HG03469 (cell line): ENCODE data around the gene CTBP1.

Experiments used
- ATAC-seq: cut with Tn5 transposase; IDR thresholded peaks from one replicate; pipeline ENCODE4 v1.9.1; 2021; ENCODE audit warnings: mild to moderate bottlenecking, moderate library complexity, moderate number of reproducible peaks; ENCODE audit not compliant: unreplicated experiment

The CTBP1 gene

GRCh38 chr4:1250921-1251772, 2.2 kb upstream of the CTBP1 start:
- ATAC-seq, result no peak

- ATAC-seq, result no peak
Observed at GRCh38 chr4:1250527-1250812, 1.5 kb upstream of the CTBP1 start.

GRCh38 chr4:1249731-1250526, 999 bp upstream of the CTBP1 start:
- ATAC-seq, result no peak

- ATAC-seq, result peak; percentile 36
Observed at GRCh38 chr4:1249148-1249730, 309 bp upstream of the CTBP1 start.

GRCh38 chr4:1247864-1248244, 1.1 kb downstream of the CTBP1 start:
- peak; percentile 1 for ATAC-seq

- ATAC-seq, result no peak
Observed at GRCh38 chr4:1246901-1247863, 1.7 kb downstream of the CTBP1 start.

- ATAC-seq, result no peak
Observed at GRCh38 chr4:1246111-1246881, 2.6 kb downstream of the CTBP1 start.

GRCh38 chr4:1245481-1246051, 3.4 kb downstream of the CTBP1 start:
- no peak for ATAC-seq

- ATAC-seq, result no peak
Observed at GRCh38 chr4:1244978-1245471, 3.9 kb downstream of the CTBP1 start.

- ATAC-seq, result no peak
Observed at GRCh38 chr4:1244081-1244977, 4.6 kb downstream of the CTBP1 start.

- no peak for ATAC-seq
Observed at GRCh38 chr4:1243451-1244080, 5.4 kb downstream of the CTBP1 start.

- ATAC-seq, result no peak
Observed at GRCh38 chr4:1242506-1243450, 6.2 kb downstream of the CTBP1 start.

GRCh38 chr4:1241936-1242505, 6.9 kb downstream of the CTBP1 start:
- ATAC-seq, result no peak

- no peak for ATAC-seq
Observed at GRCh38 chr4:1241466-1241935, 7.4 kb downstream of the CTBP1 start.

- ATAC-seq, result no peak
Observed at GRCh38 chr4:1240721-1241465, 8.0 kb downstream of the CTBP1 start.

GRCh38 chr4:1239950-1240307, 9.0 kb downstream of the CTBP1 start:
- no peak for ATAC-seq
